Right cardiac atrium (tissue), 5 donors: ENCODE data around the gene SNX20. TPM values are rescaled to one million over a fixed set of nuclear protein-coding genes. Genes with fewer than 3 reads are reported as not detected.

Source experiments
- ATAC-seq, 2 donors: fragments of 200-7000 bp; cut with Tn5 transposase; one replicate each; pipeline versions ENCODE4 v1.8.0 to v1.9.1; 2020; ENCODE audit warnings: moderate library complexity in 2 of 2, mild to moderate bottlenecking in 1 of 2
- DNase-seq, 3 donors: peaks; one replicate each; pipeline ENCODE4 v3.0.0-alpha.2; 2020
- H3K27ac ChIP-seq: one replicate; pipeline ENCODE4 v1.5.1; 2013; ENCODE audit warnings: mild to moderate bottlenecking, low read length, control low read depth, moderate library complexity
- H3K27me3 ChIP-seq: one replicate; pipeline ENCODE4 v1.6.1; 2013; ENCODE audit not compliant: control insufficient read depth, insufficient read depth
- H3K4me1 ChIP-seq: one replicate; pipeline ENCODE4 v1.6.1; 2013; ENCODE audit warnings: low read length; ENCODE audit not compliant: control insufficient read depth, insufficient read depth
- H3K4me3 ChIP-seq: one replicate; pipeline ENCODE4 v1.5.1; 2013; ENCODE audit warnings: low read length, control low read depth
- H3K9me3 ChIP-seq: one replicate; pipeline ENCODE4 v1.6.1; 2013; ENCODE audit warnings: low read length; ENCODE audit not compliant: control insufficient read depth
- WGBS: extraction: QIAGEN DNeasy Blood & Tissue Kit; methylation state at CpG from one replicate; pipeline ENCODE4 v1.1.7; 2013; 5-methylcytosine and 5-hydroxymethylcytosine counted together
- intact Hi-C, 4 donors: fragments of 100-400 bp; cut with DNase I; formaldehyde crosslinking; loops; one replicate each; pipeline versions ENCODE4 v1.11.0 to v1.14.0; 2022 to 2023
- polyA plus RNA-seq: library from polyadenylated mRNA; stranded (reverse); fragments of 200-250 nt; gene quantifications from one replicate; pipeline ENCODE4 v1.2.3, GENCODE V29; 2013
- total RNA-seq, 4 donors: library from RNA; stranded (reverse); fragmentation: NEBNext Ultra II Directional; extraction: Animal tissue kit (Norgen Biotek cat#: 25700); gene quantifications; one replicate each; pipeline ENCODE4 v1.2.1, GENCODE V29; 2021
- donor health status: healthy with polysubstance abuse.
- donor health status: DM: no; HTN: yes; CAD: no.
- donor health status: DM: no; HTN: no; CAD: no.
- donor health status: DM: no; HTN: yes; CAD: no; lungs with severe emphysema.
- donor health status: DM: yes; HTN: yes; CAD: no.

The SNX20 gene
- total and polyA plus RNA-seq, 5 donors = 0.34 to 1.7 (median 1.3) TPM

- intact Hi-C loops = no loop called here
- Histone ChIP-seq H3K27me3 (no peaks in the 10 kb centered on the region), H3K27ac (no peak overlapping the region), H3K4me1 (no peaks in the 10 kb centered on the region), H3K4me3 (no peak overlapping the region), H3K9me3 (no peaks in the 10 kb centered on the region)
- DNase-seq (no peak), ATAC-seq (no peak)
- WGBS = 60% methylated on average over 14 of the region's 14 CpGs
Observed at GRCh38 chr16:50652836-50653425, 28.2 kb downstream of the SNX20 start.

GRCh38 chr16:50651835-50652438 is 29.2 kb downstream of the SNX20 start:
- WGBS = 98% methylated on average over 3 of the region's 3 CpGs
- DNase-seq (peak in 1 of 3 donors; percentile 4), ATAC-seq (no peak)
- intact Hi-C loops = no loop called here
- Histone ChIP-seq H3K27ac (no peak overlapping the region), H3K4me3 (no peak overlapping the region), H3K4me1 (no peaks in the 10 kb centered on the region), H3K9me3 (no peaks in the 10 kb centered on the region), H3K27me3 (no peaks in the 10 kb centered on the region)

- Histone ChIP-seq H3K27me3 (no peaks in the 10 kb centered on the region), H3K4me1 (no peaks in the 10 kb centered on the region), H3K4me3 (no peak overlapping the region), H3K9me3 (no peaks in the 10 kb centered on the region), H3K27ac (no peak overlapping the region)
- DNase-seq (peak in 1 of 3 donors; percentile 29), ATAC-seq (no peak)
- intact Hi-C loops = no loop called here
- WGBS = 74% methylated on average over 8 of the region's 8 CpGs
Observed at GRCh38 chr16:50646345-50646744, 34.8 kb downstream of the SNX20 start.

- no peak overlapping the region for H3K4me3 ChIP-seq
- no peaks in the 10 kb centered on the region for H3K27me3 ChIP-seq
- DNase-seq (peak in 1 of 3 donors; percentile 23), ATAC-seq (no peak)
- WGBS = 68% methylated on average over 20 of the region's 20 CpGs
- no peak overlapping the region for H3K27ac ChIP-seq
- intact Hi-C loops = no loop called here
- no peaks in the 10 kb centered on the region for H3K4me1 ChIP-seq
- no peaks in the 10 kb centered on the region for H3K9me3 ChIP-seq
Observed at GRCh38 chr16:50645563-50646220, 35.4 kb downstream of the SNX20 start.

DNA sequence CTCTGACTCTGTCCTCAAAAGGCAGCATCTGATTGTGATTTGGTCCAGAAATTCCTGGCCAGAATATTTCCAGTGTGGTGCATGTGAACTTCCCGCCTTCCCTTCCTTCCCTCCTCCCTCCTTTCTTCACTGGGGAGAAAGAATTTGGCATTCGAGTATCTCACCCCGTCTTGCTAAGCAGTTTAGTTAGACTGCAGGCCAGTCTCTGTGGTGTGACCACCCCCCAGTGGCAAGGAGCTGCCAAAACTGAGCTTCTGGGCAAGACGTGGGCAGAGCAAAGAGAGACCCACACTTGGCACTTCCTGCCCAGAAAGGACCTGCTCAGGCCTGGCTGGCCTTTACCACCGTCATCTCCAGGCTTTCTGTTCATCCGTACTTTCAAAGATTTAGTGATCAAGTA is 36.4 kb downstream of the SNX20 start:
- H3K4me1 ChIP-seq = no peaks in the 10 kb centered on the region
- ATAC-seq = peak; percentile 58 to 64
- intact Hi-C loops = no loop called here
- no peak overlapping the region for H3K4me3 ChIP-seq
- peak in 1 of 3 donors; percentile 53 for DNase-seq
- 33% methylated on average over 6 of the region's 6 CpGs for WGBS
- H3K27me3 ChIP-seq = no peaks in the 10 kb centered on the region
- no peaks in the 10 kb centered on the region for H3K9me3 ChIP-seq
- no peak overlapping the region for H3K27ac ChIP-seq

DNA sequence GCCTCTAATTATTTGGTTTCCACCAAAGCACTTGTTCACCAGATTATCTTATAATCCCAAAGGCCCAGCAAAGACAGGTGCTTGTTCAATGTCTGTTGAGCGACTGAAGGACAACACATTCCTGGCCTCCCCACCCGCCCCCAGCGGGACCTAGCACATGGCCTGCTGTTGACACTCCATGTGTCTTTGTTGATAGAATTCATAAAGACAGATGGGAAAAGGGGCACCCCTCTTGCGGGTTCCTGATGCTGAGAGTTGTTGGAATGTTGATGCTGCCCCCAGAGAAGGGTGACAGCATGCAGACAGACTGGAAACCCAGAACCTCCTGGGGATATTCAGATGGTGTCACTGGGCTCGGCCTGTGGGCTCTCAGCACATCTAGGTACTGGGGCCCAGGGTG is 36.9 kb downstream of the SNX20 start:
- no peaks in the 10 kb centered on the region for H3K27me3 ChIP-seq

GRCh38 chr16:50643192-50643591 is 37.9 kb downstream of the SNX20 start:
- WGBS = 90% methylated on average over 4 of the region's 4 CpGs
- intact Hi-C loops = no loop called here
- no peaks in the 10 kb centered on the region for H3K4me1 ChIP-seq
- ATAC-seq (no peak), DNase-seq (peak in 1 of 3 donors; percentile 29)
- H3K4me3 ChIP-seq = no peak overlapping the region
- no peaks in the 10 kb centered on the region for H3K9me3 ChIP-seq
- no peak overlapping the region for H3K27ac ChIP-seq
- H3K27me3 ChIP-seq = no peaks in the 10 kb centered on the region

More for the DNA sequence above, 36.9 kb downstream of the SNX20 start:
- WGBS = 84% methylated on average over 5 of the region's 5 CpGs
- Histone ChIP-seq H3K4me1 (no peaks in the 10 kb centered on the region), H3K27ac (no peak overlapping the region), H3K4me3 (no peak overlapping the region), H3K9me3 (no peaks in the 10 kb centered on the region)
- ATAC-seq = no peak
- intact Hi-C loops = no loop called here
- DNase-seq = peak in 1 of 3 donors; percentile 21

DNA sequence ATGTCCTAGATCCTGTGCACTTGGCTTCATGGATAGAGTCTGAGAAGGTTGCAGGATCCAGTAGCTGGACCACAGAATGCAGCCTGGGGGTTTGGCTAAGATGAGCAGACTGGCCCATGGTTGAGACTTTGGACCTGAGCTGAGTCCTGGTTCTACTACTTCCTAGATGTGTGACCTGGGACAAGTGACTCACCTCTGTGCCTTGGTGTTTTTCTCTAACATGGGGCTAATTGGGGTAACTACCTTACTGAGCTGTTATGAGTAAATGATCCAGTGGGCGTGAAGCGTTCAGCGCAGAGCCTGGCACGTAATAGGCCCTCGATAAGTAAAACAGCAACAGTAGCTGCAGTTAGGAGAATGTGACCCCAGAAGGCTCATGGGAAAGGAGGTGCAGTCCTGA is 38.8 kb downstream of the SNX20 start:
- Histone ChIP-seq H3K27me3 (no peaks in the 10 kb centered on the region), H3K4me3 (no peak overlapping the region), H3K4me1 (no peaks in the 10 kb centered on the region), H3K27ac (no peak overlapping the region), H3K9me3 (no peaks in the 10 kb centered on the region)
- intact Hi-C loops = no loop called here
- no peak for ATAC-seq
- DNase-seq = no peak
- 93% methylated on average over 5 of the region's 5 CpGs for WGBS

DNA sequence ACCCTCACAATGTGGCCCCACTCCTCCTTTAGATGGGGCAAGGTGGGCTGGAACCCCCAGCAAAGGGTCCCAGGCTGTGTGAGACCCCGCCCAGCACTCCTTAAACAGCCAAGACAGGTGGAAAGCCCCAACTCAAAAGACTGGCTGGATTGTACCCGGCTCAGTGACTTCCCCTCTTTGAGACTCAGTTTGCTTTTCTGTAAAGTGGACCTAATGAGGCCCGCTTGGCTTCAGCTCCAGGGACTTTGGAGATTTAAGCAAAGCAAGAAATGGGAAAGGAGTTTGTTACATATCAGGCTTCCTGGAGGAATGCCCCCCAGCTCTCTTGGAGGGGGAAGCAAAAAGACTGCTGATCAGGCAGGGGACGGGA is 39.3 kb downstream of the SNX20 start:
- H3K9me3 ChIP-seq = no peaks in the 10 kb centered on the region
- no peaks in the 10 kb centered on the region for H3K4me1 ChIP-seq
- DNase-seq = peak in 1 of 3 donors; percentile 9
- intact Hi-C loops = no loop called here
- H3K27ac ChIP-seq = no peak overlapping the region
- 94% methylated on average over 4 of the region's 4 CpGs for WGBS
- no peak overlapping the region for H3K4me3 ChIP-seq
- no peaks in the 10 kb centered on the region for H3K27me3 ChIP-seq
- ATAC-seq = no peak

DNA sequence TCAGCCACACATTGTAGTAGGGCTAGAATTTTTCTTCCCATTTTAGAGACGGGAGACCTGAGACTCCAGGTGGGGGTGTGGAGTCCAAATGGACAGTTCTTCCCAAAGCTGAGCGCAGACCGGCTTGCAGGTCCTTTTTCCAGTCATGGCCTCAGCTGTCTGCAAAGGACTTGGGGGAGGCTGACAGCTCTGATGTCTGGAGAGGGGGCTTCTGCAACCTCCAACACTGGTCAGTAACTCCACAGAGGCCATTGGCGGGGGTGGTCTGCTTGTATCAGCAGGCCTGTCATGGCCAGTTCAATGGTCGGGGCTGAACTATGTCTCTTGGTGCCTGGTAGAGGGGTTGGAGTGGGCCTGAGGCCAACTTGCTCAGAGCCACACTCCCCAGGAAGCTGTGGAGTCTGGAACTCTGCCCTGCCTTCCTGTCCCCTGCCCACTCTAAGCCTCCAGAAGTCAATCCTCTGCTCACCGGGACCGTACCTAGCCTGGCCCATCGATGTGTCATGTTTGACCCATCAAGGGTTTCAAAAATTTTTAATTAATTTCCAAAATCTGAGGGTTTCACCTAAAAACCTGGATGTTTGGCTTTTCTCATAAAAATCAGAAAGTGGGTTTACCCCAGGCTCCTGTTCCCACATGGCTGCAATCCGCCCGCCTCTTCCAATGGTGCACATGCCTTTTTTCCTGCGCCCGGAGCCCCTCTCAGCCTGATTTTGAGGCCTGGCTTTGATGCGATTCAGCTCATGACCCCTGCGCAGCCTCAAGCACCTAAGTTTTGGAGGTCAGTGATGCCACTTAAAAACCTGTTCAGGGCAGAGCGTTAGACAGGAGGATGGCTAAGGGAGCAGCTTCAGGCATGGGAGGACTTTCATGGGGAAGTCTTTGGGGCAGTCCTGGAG is 39.9 kb downstream of the SNX20 start:
- WGBS = 78% methylated on average over 15 of the region's 15 CpGs
- Histone ChIP-seq H3K27ac (no peak overlapping the region), H3K4me1 (no peaks in the 10 kb centered on the region), H3K27me3 (no peaks in the 10 kb centered on the region), H3K9me3 (no peaks in the 10 kb centered on the region), H3K4me3 (no peak overlapping the region)
- intact Hi-C loops = no loop called here
- DNase-seq (peak in 1 of 3 donors; percentile 25), ATAC-seq (no peak)

GRCh38 chr16:50640391-50640790 is 40.7 kb downstream of the SNX20 start:
- no peak for ATAC-seq

More at GRCh38 chr16:50640391-50640790, 40.7 kb downstream of the SNX20 start:
- DNase-seq = peak in 1 of 3 donors; percentile 1
- Histone ChIP-seq H3K4me1 (no peaks in the 10 kb centered on the region), H3K27me3 (no peaks in the 10 kb centered on the region), H3K9me3 (no peaks in the 10 kb centered on the region), H3K27ac (no peak overlapping the region), H3K4me3 (no peak overlapping the region)
- intact Hi-C loops = no loop called here
- 93% methylated on average over 1 of the region's 1 CpG for WGBS
